Esophagus muscularis mucosa (tissue), 4 donors: ENCODE measurements around the gene TTC31. TPM values are rescaled to one million over a fixed set of nuclear protein-coding genes. Genes with fewer than 3 reads are reported as not detected.
A peak's percentile ranks its signal among the peaks of the same experiment; 100 is the strongest.
"Not testable (repeated sequence)": the region's sequence is repeated elsewhere in the genome, so short reads cannot be mapped to it uniquely, and the experiment has no call there.

Source experiments
- DNase-seq: peaks from one replicate; pipeline ENCODE4 v3.0.0-alpha.2; 2017; ENCODE audit errors: extremely low spot score
- H3K27ac ChIP-seq, 4 donors: fragments of 200-600 bp; sonication (generic); replicated peaks in 1 of 4; 1 replicate in 3 of 4; 2 replicates in 1 of 4; pipeline ENCODE4 v1.5.1; 2016 to 2019; ENCODE audit warnings: mild to moderate bottlenecking in 1 of 4
- H3K27me3 ChIP-seq, 4 donors: fragments of 200-600 bp; sonication (generic); one replicate each; pipeline versions ENCODE4 v1.5.1 to v1.6.0; 2016 to 2019
- H3K36me3 ChIP-seq, 4 donors: fragments of 200-600 bp; sonication (generic); one replicate each; pipeline ENCODE4 v1.5.1; 2016 to 2019
- H3K4me1 ChIP-seq, 4 donors: fragments of 200-600 bp; sonication (generic); one replicate each; pipeline ENCODE4 v1.5.1; 2016 to 2019
- H3K4me3 ChIP-seq, 4 donors: fragments of 200-600 bp; sonication (generic); 1 replicate in 2 of 4; 2 replicates in 2 of 4; pipeline ENCODE4 v1.5.1; 2016 to 2019; ENCODE audit warnings: mild to moderate bottlenecking in 4 of 4, moderate library complexity in 1 of 4
- H3K9me3 ChIP-seq, 4 donors: fragments of 200-600 bp; sonication (generic); 1 replicate in 3 of 4; 2 replicates in 1 of 4; pipeline ENCODE4 v1.5.1; 2016 to 2019
- EP300 ChIP-seq: sonication (generic); formaldehyde crosslinking; IDR thresholded peaks from one replicate; pipeline ENCODE4 v1.6.1; 2017; ENCODE audit warnings: antibody characterized with exemption
- POLR2A ChIP-seq: fragments of 450-650 bp; IDR thresholded peaks from one replicate; pipeline ENCODE4 v1.6.1; 2017; ENCODE audit warnings: antibody characterized with exemption, moderate library complexity, mild to moderate bottlenecking, low read depth
- POLR2AphosphoS5 ChIP-seq, 2 donors: sonication (generic); formaldehyde crosslinking; IDR thresholded peaks; one replicate each; pipeline ENCODE4 v1.6.1; 2017; ENCODE audit warnings: antibody characterized with exemption in 2 of 2
- WGBS: methylation state at CpG from one replicate; pipeline ENCODE4 v1.1.5; 2018; 5-methylcytosine and 5-hydroxymethylcytosine counted together
- intact Hi-C: fragments of 100-400 bp; cut with DNase I; formaldehyde crosslinking; loops from one replicate; pipeline ENCODE4 v1.15.1; 2023
- total RNA-seq, 4 donors: library from RNA; depleted of rRNA; stranded (reverse); fragments of >200 nt; gene quantifications; one replicate each; pipeline versions ENCODE4 v1.1.0 to v1.2.1, GENCODE V29; 2016
- TF ChIP-seq, protein P1 (sequence below), 3 experiments: fragments of 200-600 bp in 2 of 3; fragments of 450-650 bp in 1 of 3; sonication (generic) in 2 of 3; IDR thresholded peaks; one replicate each; pipeline ENCODE4 v1.5.1; 2017 to 2019; ENCODE audit warnings: antibody characterized with exemption in 3 of 3, mild to moderate bottlenecking in 2 of 3, moderate library complexity in 1 of 3

TTC31 gene
- total RNA-seq, 4 donors from 2014 or later, result 17.4 to 23.0 (median 20.6) TPM

DNA sequence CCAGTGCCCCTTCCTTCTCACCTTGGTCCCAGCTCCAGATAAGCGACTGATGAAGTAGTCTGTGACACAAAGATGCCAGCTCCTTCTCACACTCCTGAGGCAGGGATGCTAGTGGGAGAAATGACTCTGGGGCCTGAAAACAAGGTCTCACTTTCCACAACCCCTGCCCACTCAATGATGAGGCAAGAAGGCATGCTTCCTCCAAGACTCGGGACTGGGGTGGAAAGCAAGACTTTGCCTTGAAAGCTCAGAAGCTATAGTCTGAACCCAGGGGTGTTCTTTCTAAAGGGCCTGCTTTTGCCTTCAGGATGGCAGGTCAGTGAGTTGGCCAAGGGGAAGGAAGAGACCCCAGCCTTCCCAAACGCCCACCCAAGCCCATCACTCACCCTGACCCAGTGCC, 1.4 kb upstream of the TTC31 start:
- TF ChIP-seq POLR2A (no peak), EP300 (no peak), POLR2AphosphoS5 (IDR thresholded peaks at IDR 0.05) (no peak)
- TF ChIP-seq, protein P1, sequence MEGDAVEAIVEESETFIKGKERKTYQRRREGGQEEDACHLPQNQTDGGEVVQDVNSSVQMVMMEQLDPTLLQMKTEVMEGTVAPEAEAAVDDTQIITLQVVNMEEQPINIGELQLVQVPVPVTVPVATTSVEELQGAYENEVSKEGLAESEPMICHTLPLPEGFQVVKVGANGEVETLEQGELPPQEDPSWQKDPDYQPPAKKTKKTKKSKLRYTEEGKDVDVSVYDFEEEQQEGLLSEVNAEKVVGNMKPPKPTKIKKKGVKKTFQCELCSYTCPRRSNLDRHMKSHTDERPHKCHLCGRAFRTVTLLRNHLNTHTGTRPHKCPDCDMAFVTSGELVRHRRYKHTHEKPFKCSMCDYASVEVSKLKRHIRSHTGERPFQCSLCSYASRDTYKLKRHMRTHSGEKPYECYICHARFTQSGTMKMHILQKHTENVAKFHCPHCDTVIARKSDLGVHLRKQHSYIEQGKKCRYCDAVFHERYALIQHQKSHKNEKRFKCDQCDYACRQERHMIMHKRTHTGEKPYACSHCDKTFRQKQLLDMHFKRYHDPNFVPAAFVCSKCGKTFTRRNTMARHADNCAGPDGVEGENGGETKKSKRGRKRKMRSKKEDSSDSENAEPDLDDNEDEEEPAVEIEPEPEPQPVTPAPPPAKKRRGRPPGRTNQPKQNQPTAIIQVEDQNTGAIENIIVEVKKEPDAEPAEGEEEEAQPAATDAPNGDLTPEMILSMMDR (IDR thresholded peaks at IDR 0.05), result no peak
- no peak for DNase-seq
- peak overlapping the region; percentile 89 to 99 (median 92) for H3K4me3 ChIP-seq
- 51% methylated on average over 3 of the region's 3 CpGs for WGBS
- H3K4me1 ChIP-seq, result peaks cover 26 to 44% (median 41%) of the 10 kb centered on the region in 4 donors
- H3K27me3 ChIP-seq, result no peaks in the 10 kb centered on the region
- no peaks in the 10 kb centered on the region for H3K9me3 ChIP-seq
- peaks cover 9 to 65% (median 50%) of the 10 kb centered on the region in 4 donors for H3K36me3 ChIP-seq
- H3K27ac ChIP-seq, result peak overlapping the region; percentile 85 to 96 (median 88)
- intact Hi-C loops, result no loop called here

DNA sequence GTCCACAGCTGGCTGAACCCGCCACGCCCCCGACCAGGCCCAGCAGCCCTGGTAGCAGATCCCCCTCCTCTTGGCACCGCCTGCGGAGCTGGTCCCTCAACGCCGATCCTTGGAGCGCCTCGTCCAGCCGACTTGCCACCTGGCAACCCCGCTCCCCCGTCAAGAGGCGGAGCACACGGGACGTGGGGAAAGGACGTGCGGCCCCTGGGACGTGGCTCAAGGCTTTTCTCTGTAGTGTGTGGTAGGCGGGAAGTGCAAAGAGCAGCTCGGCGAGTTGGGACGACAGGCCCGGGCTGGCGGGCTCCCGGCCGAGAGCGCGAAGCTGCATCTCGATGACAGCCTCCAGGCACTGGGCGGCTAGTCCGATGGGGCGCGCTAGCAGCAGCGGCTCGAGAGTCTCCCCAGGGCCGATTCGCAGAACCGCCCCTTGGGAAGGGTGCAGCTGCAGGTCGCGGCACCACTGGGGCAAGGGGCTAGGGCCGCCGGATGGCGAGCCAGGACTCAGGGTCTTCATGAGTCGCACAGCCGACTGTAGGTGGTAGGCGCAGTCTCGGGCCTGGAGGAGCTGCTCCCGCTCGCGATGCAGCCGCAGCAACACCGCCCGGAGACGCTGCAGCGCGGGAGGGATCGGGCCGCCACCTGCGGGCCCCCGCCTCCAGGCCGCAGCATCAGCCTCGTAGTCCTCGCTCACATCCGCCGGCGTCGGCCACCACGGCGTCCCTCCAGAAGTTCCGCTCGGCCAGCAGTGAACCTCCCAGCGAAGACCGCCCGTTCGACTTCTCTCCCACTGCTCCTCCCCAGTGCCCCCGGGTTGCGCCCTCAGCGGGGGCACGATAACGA, 700 bp upstream of the TTC31 start:
- 1% methylated on average over 12 of the region's 80 CpGs for WGBS
- peaks cover 26 to 44% (median 39%) of the 10 kb centered on the region in 4 donors for H3K4me1 ChIP-seq
- peak overlapping the region; percentile 85 to 96 (median 88) for H3K27ac ChIP-seq
- DNase-seq, result no peak
- peaks cover 9 to 67% (median 52%) of the 10 kb centered on the region in 4 donors for H3K36me3 ChIP-seq
- peak overlapping the region; percentile 89 to 99 (median 92) for H3K4me3 ChIP-seq
- intact Hi-C loops, result no loop called here
- no peaks in the 10 kb centered on the region for H3K27me3 ChIP-seq
- H3K9me3 ChIP-seq, result no peaks in the 10 kb centered on the region
- TF ChIP-seq, protein P1 (IDR thresholded peaks at IDR 0.05), result no peak
- TF ChIP-seq EP300, result no peak
- TF ChIP-seq POLR2AphosphoS5 (IDR thresholded peaks at IDR 0.05), result no peak
- TF ChIP-seq POLR2A, result no peak

DNA sequence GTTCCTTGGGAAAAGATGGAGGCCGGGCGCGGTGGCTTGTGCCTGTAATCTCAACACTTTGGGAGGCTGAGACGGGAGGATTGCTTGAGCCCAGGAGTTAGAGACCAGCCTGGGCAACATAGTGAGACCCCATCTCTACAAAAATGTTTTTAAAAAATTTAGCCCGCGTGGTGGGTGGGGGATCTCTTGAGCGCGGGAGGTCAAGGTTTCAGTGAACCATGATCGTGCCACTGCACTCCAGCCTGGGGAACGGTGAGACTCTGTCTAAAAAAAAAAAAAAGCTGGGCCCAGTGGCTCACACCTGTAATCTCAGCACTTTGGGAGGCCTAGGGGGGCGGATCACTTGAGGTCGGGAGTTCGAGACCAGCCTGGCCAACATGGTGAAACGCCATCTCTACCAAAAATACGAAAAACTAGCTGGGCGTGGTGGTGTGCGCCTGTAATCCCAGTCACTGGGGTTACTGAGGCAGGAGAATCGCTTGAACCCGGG, 839 bp downstream of the TTC31 start:
- intact Hi-C loops, result loop anchor here (1.0 kb wide), 2 partner anchors 71 to 104 kb away; partner anchors contain the start of gene DOK1
- peak overlapping the region in 3 of 4 donors; percentile 85 to 91 (median 86) for H3K27ac ChIP-seq
- H3K36me3 ChIP-seq, result peaks cover 6 to 69% (median 57%) of the 10 kb centered on the region in 4 donors
- not testable (repeated sequence) for H3K9me3 ChIP-seq, H3K27me3 ChIP-seq, DNase-seq
- 81% methylated on average over 19 of the region's 19 CpGs for WGBS
- peaks cover 26 to 44% (median 39%) of the 10 kb centered on the region in 4 donors for H3K4me1 ChIP-seq
- H3K4me3 ChIP-seq, result peak overlapping the region; percentile 89 to 99 (median 92)

DNA sequence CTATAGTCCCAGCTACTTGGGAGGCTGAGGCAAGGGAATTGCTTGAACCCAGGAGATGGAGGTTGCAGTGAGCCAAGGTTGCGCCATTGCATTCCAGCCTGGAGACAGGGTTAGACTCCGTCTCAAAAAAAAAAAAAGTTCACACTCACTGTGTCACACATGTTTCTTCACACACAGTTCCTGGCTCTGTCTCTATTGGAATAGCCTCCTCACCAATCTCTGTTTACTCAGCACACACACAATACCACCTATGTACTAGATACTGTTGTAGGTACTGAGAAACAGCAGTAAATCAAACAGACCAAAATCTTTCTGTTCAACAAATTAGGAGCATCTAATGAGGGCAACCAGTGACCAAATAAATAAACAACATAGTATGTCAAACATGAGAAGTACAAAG, 3.3 kb downstream of the TTC31 start:
- Histone ChIP-seq H3K4me3 (no peak overlapping the region), H3K9me3 (no peaks in the 10 kb centered on the region), H3K4me1 (peaks cover 20 to 26% (median 25%) of the 10 kb centered on the region in 4 donors), H3K27ac (no peak overlapping the region), H3K36me3 (peaks cover 11 to 69% (median 53%) of the 10 kb centered on the region in 4 donors), H3K27me3 (no peaks in the 10 kb centered on the region)
- no peak for DNase-seq
- WGBS, result 88% methylated on average over 2 of the region's 2 CpGs
- intact Hi-C loops, result loop anchor here (5.0 kb wide), 1 partner anchor 41 kb away; the partner anchor contains the start of genes AUP1, DQX1 and HTRA2
- TF ChIP-seq, protein P1 (IDR thresholded peaks at IDR 0.05), result no peak
- no peak for TF ChIP-seq EP300
- TF ChIP-seq POLR2AphosphoS5 (IDR thresholded peaks at IDR 0.05), result no peak
- no peak for TF ChIP-seq POLR2A
